MG63 (cell line): ENCODE measurements around the gene SCUBE1. TPM values are rescaled to one million over a fixed set of nuclear protein-coding genes. Genes with fewer than 3 reads are reported as not detected.

Experiments used
- DNase-seq: peaks from one replicate; pipeline ENCODE4 v3.0.0-alpha.2; 2020
- H3K27me3 ChIP-seq: fragments of 250-450 bp; sonication (Bioruptor Pico); 2 replicates; pipeline ENCODE4 v1.5.1; 2020; ENCODE audit warnings: mild to moderate bottlenecking, moderate library complexity
- H3K36me3 ChIP-seq: fragments of 250-450 bp; sonication (Bioruptor Pico); 2 replicates; pipeline ENCODE4 v1.5.1; 2020; ENCODE audit warnings: mild to moderate bottlenecking, moderate library complexity
- H3K4me3 ChIP-seq: fragments of 250-450 bp; sonication (Bioruptor Pico); 2 replicates; pipeline ENCODE4 v1.5.1; 2020; ENCODE audit warnings: mild to moderate bottlenecking, moderate library complexity
- H3K9me3 ChIP-seq: fragments of 250-450 bp; sonication (Bioruptor Pico); 2 replicates; pipeline ENCODE4 v1.5.1; 2020; ENCODE audit warnings: mild to moderate bottlenecking, moderate library complexity
- total RNA-seq: library from RNA; depleted of rRNA; stranded (reverse); fragments of >200 nt; shearing (Covaris generic); gene quantifications from 2 replicates; pipeline ENCODE4 v1.2.3, GENCODE V29; 2014; ENCODE audit warnings: low replicate concordance; rRNA removed

SCUBE1 gene
- total RNA-seq, 1 experiment from 2014 or later, result 0.16 TPM

DNA sequence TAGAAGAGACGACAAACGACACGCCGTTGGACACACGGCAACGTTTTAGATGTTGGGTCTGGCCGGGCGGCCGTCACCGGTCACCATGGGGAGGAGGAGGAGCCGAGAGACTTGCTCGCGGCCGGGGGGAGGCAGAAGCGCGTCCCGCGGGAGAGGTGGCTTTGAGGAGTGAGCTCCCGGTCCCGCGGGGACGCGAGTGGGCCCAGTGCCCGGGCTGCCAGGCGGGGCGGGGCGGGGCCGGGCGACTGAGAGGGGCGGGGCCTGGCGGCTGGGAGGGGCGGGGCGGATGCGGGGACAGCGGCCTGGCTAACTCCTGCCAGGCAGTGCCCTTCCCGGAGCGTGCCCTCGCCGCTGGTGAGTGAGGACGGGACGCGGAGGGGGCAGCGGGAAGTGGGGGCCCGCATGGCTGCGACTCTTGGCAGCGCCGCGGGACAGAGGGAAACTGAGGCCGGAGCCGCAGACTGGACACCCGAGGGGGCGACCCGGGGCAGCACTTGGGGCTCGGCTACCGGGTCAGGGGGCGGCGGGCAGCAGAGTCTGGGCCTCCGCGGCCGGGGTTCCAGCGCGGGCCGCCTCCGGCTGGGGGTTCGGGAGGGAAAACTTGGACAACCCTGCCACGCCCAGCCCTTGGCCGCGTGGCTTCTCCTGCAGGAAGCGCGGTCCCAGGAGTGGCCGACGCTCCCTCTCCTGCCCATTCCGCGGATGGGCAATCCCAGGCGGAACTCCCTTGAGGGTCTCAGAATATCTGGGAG is 191.7 kb downstream of the SCUBE1 start, which contains the start of gene TSPO:
TSPO (plus strand) TSS at position 309 of the 752 bp plus-strand sequence. CDS start 7,680 bp downstream, outside the sequence.
- Histone ChIP-seq H3K36me3 (peaks cover 22% of the 10 kb centered on the region), H3K9me3 (no peaks in the 10 kb centered on the region), H3K27me3 (no peaks in the 10 kb centered on the region), H3K4me3 (peak within 1 kb of the TSS; percentile 97)
- DNase-seq, result peak; percentile 67

DNA sequence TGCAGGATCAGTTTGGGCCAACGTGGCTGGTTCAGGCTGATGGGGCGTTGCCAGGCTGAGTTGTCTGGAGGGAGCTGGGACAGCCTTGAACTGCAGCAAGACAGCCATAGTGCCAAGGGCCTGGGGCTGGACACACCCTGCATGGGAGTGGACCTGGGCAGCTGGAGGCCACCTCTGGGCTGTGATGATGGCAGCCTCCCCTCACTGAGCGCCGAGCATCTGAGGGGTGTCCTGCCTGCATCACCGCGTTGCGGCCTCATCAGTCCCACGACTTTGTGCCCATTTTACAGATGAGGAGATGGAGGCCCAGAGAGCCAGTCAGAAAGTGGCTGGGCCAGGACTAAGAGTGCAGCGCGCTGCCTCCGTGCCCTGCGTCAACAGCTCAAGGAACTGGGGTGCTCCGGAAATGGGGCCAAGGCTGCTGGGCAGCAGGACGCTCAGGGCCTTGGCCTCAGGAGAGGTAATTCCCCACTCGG is 192.4 kb downstream of the SCUBE1 start:
- Histone ChIP-seq H3K27me3 (no peaks in the 10 kb centered on the region), H3K9me3 (no peaks in the 10 kb centered on the region), H3K36me3 (peaks cover 17% of the 10 kb centered on the region), H3K4me3 (peak overlapping the region; percentile 97)
- DNase-seq, result no peak

DNA sequence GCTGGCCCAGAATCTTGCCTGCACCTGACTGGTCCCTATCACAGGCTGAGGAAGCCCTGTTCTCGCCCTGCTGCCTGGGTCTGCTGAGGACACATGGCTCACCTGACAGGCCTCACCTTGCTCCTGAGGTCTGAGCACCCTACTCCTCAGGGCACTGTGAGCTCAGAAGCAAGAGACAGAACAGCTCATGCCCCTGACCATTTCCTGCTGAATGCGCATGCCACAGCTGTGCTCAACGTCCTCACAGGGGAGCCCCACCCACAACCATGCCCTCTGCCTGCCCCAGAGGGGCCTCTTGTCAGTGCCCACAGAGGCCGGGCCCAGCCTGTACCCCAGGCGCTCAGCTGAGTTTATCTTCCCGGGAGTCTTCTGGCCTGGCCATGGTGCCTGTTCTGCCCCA is 194.6 kb downstream of the SCUBE1 start:
- Histone ChIP-seq H3K27me3 (no peaks in the 10 kb centered on the region), H3K9me3 (no peaks in the 10 kb centered on the region), H3K4me3 (no peak overlapping the region), H3K36me3 (peaks cover 4% of the 10 kb centered on the region; the same call in 1 of the 2 replicates)
- no peak for DNase-seq

- H3K27me3 ChIP-seq, result no peaks in the 10 kb centered on the region
- no peaks in the 10 kb centered on the region for H3K9me3 ChIP-seq
- no peak for DNase-seq
- no peak overlapping the region for H3K4me3 ChIP-seq
- peaks cover 6% of the 10 kb centered on the region; the same call in 1 of the 2 replicates for H3K36me3 ChIP-seq
Observed at GRCh38 chr22:43147821-43148220, 195.4 kb downstream of the SCUBE1 start.

Other genes with a start within 250 kb of the SCUBE1 start
- gene BIK, start 232.6 kb downstream of the SCUBE1 start, total RNA-seq, result 0.10 TPM in 1 of 2 replicates, not detected in the other
- gene MCAT, start 200.0 kb downstream of the SCUBE1 start, total RNA-seq, result 7.9 and 19.0 TPM in 2 replicates
- 465 and 558 TPM in 2 replicates for gene TSPO, start 191.8 kb downstream of the SCUBE1 start, total RNA-seq
- gene TTLL12, start 156.2 kb downstream of the SCUBE1 start, total RNA-seq, result 50.6 and 61.7 TPM in 2 replicates
- gene MPPED1, start 68.6 kb upstream of the SCUBE1 start, total RNA-seq, result not detected in 2 replicates